Adrenal gland (tissue), 5 donors: ENCODE measurements around the gene SASH1.

Experiments
- CTCF ChIP-seq, 6 experiments: fragments of 450-650 bp in 4 of 6; fragments of 200-600 bp in 2 of 6; sonication (generic) in 1 of 6; IDR thresholded peaks; 1 replicate in 5 of 6; 2 replicates in 1 of 6; pipeline versions ENCODE4 v1.5.1 to v1.8.0; 2016 to 2021; ENCODE audit warnings: antibody characterized with exemption in 6 of 6, mild to moderate bottlenecking in 2 of 6, moderate library complexity in 1 of 6
- POLR2A ChIP-seq, 2 donors: fragments of 450-650 bp; IDR thresholded peaks; one replicate each; pipeline ENCODE4 v1.6.1; 2017; ENCODE audit warnings: antibody characterized with exemption in 2 of 2, mild to moderate bottlenecking in 2 of 2, moderate library complexity in 1 of 2
- donor health status: DM: no; HTN: no; CAD: no.

DNA sequence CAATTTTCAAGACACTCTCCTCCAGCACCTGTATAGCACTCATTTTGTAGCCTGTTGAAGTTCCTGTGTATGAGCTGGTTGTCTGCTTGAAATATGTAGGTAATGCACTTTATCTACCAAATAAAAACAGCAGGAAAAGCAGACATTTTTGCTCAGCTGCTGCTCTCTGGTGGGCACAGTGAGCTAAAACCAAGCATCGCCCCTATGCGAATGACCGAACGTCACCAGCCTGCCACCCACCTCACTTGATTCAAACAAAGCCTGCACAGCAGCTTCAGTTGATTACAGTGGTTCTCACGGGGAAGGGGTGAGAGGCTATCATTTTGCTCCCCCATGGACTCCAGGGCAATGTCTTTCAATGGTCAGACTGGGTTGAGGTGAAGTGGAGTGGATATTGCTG is 185.7 kb downstream of the SASH1 start:
- TF ChIP-seq POLR2A (IDR thresholded peaks at IDR 0.05), result no peak
- TF ChIP-seq CTCF (IDR thresholded peaks at IDR 0.05), result no peak
